ENCODE measurements around the gene FKBP2.

DNA sequence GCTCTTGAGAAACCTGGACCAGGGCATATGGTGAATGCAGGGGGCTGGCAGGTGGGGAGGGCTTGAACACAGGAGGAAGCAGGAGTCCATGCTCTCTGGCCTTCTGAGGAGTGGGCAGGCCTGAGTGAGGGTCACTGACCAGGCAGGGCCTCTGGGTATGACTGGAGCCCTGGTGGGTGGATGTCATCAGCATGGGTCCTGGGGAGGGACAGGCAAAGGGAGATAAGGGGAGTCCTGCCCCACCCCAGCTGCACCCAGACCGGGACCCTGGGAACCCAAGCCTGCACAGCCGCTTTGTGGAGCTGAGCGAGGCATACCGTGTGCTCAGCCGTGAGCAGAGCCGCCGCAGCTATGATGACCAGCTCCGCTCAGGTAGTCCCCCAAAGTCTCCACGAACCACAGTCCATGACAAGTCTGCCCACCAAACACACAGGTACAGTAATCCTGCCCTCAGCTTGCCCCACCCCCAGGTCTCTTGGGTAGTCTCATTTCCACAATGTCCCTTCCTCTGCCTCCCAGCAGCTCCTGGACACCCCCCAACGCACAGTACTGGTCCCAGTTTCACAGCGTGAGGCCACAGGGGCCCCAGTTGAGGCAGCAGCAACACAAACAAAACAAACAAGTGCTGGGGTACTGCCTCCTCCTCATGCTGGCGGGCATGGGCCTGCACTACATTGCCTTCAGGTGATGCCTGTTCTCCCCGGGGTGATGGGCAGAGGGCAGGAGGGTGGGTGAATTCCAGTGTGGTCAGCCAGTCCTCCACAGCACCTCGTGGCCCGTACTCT lies 8.5 kb upstream of the FKBP2 start:
- TF ChIP-seq, protein P1, sequence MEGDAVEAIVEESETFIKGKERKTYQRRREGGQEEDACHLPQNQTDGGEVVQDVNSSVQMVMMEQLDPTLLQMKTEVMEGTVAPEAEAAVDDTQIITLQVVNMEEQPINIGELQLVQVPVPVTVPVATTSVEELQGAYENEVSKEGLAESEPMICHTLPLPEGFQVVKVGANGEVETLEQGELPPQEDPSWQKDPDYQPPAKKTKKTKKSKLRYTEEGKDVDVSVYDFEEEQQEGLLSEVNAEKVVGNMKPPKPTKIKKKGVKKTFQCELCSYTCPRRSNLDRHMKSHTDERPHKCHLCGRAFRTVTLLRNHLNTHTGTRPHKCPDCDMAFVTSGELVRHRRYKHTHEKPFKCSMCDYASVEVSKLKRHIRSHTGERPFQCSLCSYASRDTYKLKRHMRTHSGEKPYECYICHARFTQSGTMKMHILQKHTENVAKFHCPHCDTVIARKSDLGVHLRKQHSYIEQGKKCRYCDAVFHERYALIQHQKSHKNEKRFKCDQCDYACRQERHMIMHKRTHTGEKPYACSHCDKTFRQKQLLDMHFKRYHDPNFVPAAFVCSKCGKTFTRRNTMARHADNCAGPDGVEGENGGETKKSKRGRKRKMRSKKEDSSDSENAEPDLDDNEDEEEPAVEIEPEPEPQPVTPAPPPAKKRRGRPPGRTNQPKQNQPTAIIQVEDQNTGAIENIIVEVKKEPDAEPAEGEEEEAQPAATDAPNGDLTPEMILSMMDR (IDR thresholded peaks at IDR 0.05), result no peak
- no peak for TF ChIP-seq POLR2A (IDR thresholded peaks at IDR 0.05)
- no peak for TF ChIP-seq POLR2AphosphoS5 (IDR thresholded peaks at IDR 0.05)
